ENCODE data around the gene INO80D.
"Not testable (repeated sequence)": the region's sequence is repeated elsewhere in the genome, so short reads cannot be mapped to it uniquely, and the experiment has no call there.

Gene INO80D

GRCh38 chr2:205986334-205986733 lies 99.6 kb downstream of the INO80D start:
- in situ Hi-C loops (cut with MboI; ENCODE audit: low sequenced_read_pairs), result not testable (repeated sequence)

- in situ Hi-C loops (cut with MboI; ENCODE audit: low sequenced_read_pairs), result no loop called here
Measured at GRCh38 chr2:205984381-205984780, 101.6 kb downstream of the INO80D start.

- in situ Hi-C loops (cut with MboI; ENCODE audit: low sequenced_read_pairs), result no loop called here
Measured at GRCh38 chr2:205982776-205983327, 103.1 kb downstream of the INO80D start.

- in situ Hi-C loops (cut with MboI; ENCODE audit: low sequenced_read_pairs), result not testable (repeated sequence)
Measured at GRCh38 chr2:205978728-205979127, 107.2 kb downstream of the INO80D start.

- in situ Hi-C loops (cut with MboI; ENCODE audit: low sequenced_read_pairs), result not testable (repeated sequence)
Measured at GRCh38 chr2:205977699-205978098, 108.3 kb downstream of the INO80D start.

GRCh38 chr2:205976934-205977659 lies 108.9 kb downstream of the INO80D start:
- in situ Hi-C loops (cut with MboI; ENCODE audit: low sequenced_read_pairs), result not testable (repeated sequence)

GRCh38 chr2:205976120-205976814 lies 109.7 kb downstream of the INO80D start:
- in situ Hi-C loops (cut with MboI; ENCODE audit: low sequenced_read_pairs), result no loop called here

GRCh38 chr2:205975082-205975949 lies 110.7 kb downstream of the INO80D start:
- in situ Hi-C loops (cut with MboI; ENCODE audit: low sequenced_read_pairs), result no loop called here

- in situ Hi-C loops (cut with MboI; ENCODE audit: low sequenced_read_pairs), result no loop called here
Measured at GRCh38 chr2:205972113-205972512, 113.9 kb downstream of the INO80D start.

GRCh38 chr2:205970348-205970747 lies 115.6 kb downstream of the INO80D start:
- in situ Hi-C loops (cut with MboI; ENCODE audit: low sequenced_read_pairs), result no loop called here

- in situ Hi-C loops (cut with MboI; ENCODE audit: low sequenced_read_pairs), result no loop called here
Measured at GRCh38 chr2:205969584-205969983, 116.4 kb downstream of the INO80D start.

- in situ Hi-C loops (cut with MboI; ENCODE audit: low sequenced_read_pairs), result no loop called here
Measured at GRCh38 chr2:205967391-205968075, 118.4 kb downstream of the INO80D start.

GRCh38 chr2:205965707-205966106 lies 120.3 kb downstream of the INO80D start:
- in situ Hi-C loops (cut with MboI; ENCODE audit: low sequenced_read_pairs), result no loop called here

- in situ Hi-C loops (cut with MboI; ENCODE audit: low sequenced_read_pairs), result no loop called here
Measured at GRCh38 chr2:205964111-205964761, 121.7 kb downstream of the INO80D start.

GRCh38 chr2:205959521-205959920 lies 126.5 kb downstream of the INO80D start:
- in situ Hi-C loops (cut with MboI; ENCODE audit: low sequenced_read_pairs), result no loop called here

GRCh38 chr2:205957452-205958154 lies 128.4 kb downstream of the INO80D start:
- in situ Hi-C loops (cut with MboI; ENCODE audit: low sequenced_read_pairs), result no loop called here

- in situ Hi-C loops (cut with MboI; ENCODE audit: low sequenced_read_pairs), result no loop called here
Measured at GRCh38 chr2:205954707-205955106, 131.3 kb downstream of the INO80D start.

GRCh38 chr2:205952282-205952681 lies 133.7 kb downstream of the INO80D start:
- in situ Hi-C loops (cut with MboI; ENCODE audit: low sequenced_read_pairs), result no loop called here

GRCh38 chr2:205948883-205949282 lies 137.1 kb downstream of the INO80D start:
- in situ Hi-C loops (cut with MboI; ENCODE audit: low sequenced_read_pairs), result no loop called here

GRCh38 chr2:205948496-205948837 lies 137.5 kb downstream of the INO80D start:
- in situ Hi-C loops (cut with MboI; ENCODE audit: low sequenced_read_pairs), result no loop called here

Measured in HL-60/S4 treated with retinoic acid at 250 ng/mL for 4 days and 3 days (cell line).